Measurements from ENCODE around the gene MEIS2. TPM values are rescaled to one million over a fixed set of nuclear protein-coding genes. Genes with fewer than 3 reads are reported as not detected.
A peak's percentile ranks its signal among the peaks of the same experiment; 100 is the strongest.

Gene MEIS2
- total RNA-seq, 1 donor from 2014 or later, result 17.3 TPM

- DNase-seq (ENCODE audit: low read depth in 2 of 2), result no peak
Measured at GRCh38 chr15:36965570-36966342, 134.6 kb downstream of the MEIS2 start.

DNA sequence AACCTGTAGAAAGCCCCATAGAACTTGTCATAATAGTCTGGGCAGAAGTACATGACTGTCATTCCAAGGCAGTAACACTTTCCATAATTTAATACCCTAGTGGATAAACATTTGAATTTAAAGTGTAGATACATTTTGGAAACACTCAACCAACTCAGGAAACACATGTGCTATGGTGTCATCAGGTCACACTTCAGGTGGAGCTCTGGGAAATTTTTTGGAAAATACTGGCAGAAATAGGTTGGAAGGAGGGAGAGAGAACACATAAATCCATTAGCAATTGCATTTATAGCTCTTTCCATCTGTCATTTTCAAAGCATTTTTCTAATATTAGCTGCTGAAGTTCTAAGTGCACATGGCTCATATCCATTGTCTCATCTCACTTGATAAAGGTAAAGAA, 135.7 kb downstream of the MEIS2 start:
- peak; percentile 9 to 88 for DNase-seq (ENCODE audit: low read depth in 2 of 2)

- no peak for DNase-seq (ENCODE audit: low read depth in 2 of 2)
Measured at GRCh38 chr15:36961956-36962355, 138.4 kb downstream of the MEIS2 start.

DNA sequence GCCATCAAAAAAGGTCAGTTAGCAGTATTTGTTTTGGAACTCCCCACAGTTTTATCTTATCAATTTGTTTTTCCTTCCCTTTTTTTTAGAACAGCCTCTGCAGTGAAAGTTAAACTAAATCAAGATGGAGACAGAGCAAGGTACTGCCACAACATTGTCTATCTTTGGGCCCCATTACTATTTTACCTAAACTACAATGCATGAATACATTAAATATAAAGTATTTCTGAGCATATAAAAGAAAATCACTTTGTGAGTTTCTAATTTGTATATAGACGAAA, 139.5 kb downstream of the MEIS2 start:
- DNase-seq (ENCODE audit: low read depth in 2 of 2), result no peak

GRCh38 chr15:36960179-36960946, 140.0 kb downstream of the MEIS2 start:
- no peak for DNase-seq (ENCODE audit: low read depth in 2 of 2)

- no peak for DNase-seq (ENCODE audit: low read depth in 2 of 2)
Measured at GRCh38 chr15:36959746-36960145, 140.6 kb downstream of the MEIS2 start.

DNA sequence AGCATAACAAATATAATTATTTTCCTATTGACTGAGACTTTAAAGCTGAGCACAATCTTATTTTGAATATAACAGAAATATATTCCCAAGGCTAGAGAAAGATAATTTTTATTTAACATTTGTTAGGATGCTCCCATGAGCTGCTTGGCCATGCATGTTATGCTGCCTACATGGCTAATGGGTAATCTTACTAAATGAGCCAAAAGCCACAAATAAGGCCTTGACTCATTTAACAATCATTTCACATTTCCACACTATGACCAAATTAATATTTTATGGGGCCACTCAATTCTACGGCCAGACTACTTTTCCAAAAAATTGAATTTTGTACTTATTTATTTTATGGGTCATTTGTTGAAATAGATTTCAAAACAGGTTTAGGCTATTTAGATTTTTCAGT, 141.7 kb downstream of the MEIS2 start:
- DNase-seq (ENCODE audit: low read depth in 2 of 2), result no peak

- peak in 1 of 2 donors; percentile 34 for DNase-seq (ENCODE audit: low read depth in 2 of 2)
Measured at GRCh38 chr15:36954486-36954885, 145.9 kb downstream of the MEIS2 start.

GRCh38 chr15:36953346-36953745, 147.0 kb downstream of the MEIS2 start:
- no peak for DNase-seq (ENCODE audit: low read depth in 2 of 2)

GRCh38 chr15:36951731-36952247, 148.6 kb downstream of the MEIS2 start:
- DNase-seq (ENCODE audit: low read depth in 2 of 2), result peak; percentile 75 to 83

- DNase-seq (ENCODE audit: low read depth in 2 of 2), result no peak
Measured at GRCh38 chr15:36950371-36950770, 150.0 kb downstream of the MEIS2 start.

DNA sequence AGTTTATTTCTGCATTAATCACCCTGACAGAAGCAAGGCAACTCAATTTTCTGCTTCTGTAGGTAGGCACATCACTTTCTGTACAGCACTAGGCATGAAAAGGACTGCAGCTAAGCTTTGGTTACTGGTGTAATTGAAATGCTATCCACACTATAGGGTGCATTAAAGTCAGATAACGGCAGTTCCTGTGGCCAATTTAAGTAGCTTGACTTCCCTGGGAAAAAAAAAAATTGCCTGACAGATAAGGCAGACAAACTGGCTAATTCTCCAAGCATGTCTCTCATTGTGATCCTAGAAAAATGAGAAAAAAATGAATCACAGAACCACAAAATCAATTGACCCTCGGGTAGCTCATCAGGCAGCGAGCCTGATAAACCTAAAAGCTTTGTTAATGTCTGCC, 151.4 kb downstream of the MEIS2 start:
- DNase-seq (ENCODE audit: low read depth in 2 of 2), result no peak

DNA sequence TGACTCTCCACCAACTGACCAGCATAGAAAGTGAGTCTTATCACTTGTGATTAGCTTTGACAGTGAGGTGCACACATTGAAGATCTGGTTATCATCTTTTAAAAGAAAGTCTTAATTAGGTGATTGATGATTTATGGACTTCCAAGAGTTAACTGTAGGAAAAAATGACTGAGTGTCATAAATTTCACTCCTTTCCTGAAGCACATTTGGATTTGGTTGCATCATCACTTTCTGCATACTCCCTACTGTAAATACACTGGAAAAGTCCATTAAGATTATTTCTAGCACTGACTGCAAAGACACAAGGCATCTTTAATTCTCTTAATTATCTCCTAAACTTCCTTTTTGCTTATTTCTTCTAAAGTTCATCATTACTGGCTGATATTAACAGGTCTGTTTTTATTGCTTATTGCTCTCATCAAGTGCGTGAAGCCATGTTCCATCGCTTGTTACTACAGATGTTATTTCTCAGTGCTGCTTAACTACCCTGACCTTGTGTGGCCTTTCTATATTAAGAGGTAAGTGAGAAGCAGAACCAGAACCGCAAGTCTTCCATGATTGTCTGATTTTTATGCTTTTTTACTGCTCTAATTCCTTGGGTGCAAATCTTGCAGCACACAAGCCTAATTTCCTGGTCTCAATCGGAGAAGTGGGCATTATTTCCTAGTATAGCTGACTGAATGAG, 153.2 kb downstream of the MEIS2 start:
- DNase-seq (ENCODE audit: low read depth in 2 of 2), result no peak

DNA sequence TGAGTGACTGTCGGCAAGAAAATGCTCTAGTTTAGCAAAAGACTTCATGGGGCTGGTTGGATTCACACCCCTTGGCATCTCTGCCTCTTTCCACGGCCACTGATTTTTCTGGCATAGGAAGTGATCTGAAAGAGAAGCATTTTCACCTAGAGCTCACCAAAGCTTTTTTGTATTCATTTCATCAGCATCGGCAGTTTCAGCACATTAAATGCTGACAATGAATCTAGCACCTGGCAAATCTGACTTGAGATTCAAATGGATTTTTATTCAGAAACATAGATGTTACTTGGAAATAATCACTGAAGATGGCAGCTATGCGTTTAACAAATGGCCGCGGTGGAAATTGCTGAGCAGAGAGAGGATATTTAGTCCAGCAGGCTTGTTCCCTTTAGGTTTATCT, 155.9 kb downstream of the MEIS2 start:
- DNase-seq (ENCODE audit: low read depth in 2 of 2), result no peak

GRCh38 chr15:36943508-36944361, 156.6 kb downstream of the MEIS2 start:
- DNase-seq (ENCODE audit: low read depth in 2 of 2), result peak; percentile 32 to 60

GRCh38 chr15:36942248-36942827, 158.0 kb downstream of the MEIS2 start:
- no peak for DNase-seq (ENCODE audit: low read depth in 2 of 2)

- DNase-seq (ENCODE audit: low read depth in 2 of 2), result no peak
Measured at GRCh38 chr15:36941798-36942197, 158.6 kb downstream of the MEIS2 start.

- peak; percentile 16 to 91 for DNase-seq (ENCODE audit: low read depth in 2 of 2)
Measured at GRCh38 chr15:36940636-36941260, 159.6 kb downstream of the MEIS2 start.

- no peak for DNase-seq (ENCODE audit: low read depth in 2 of 2)
Measured at GRCh38 chr15:36940219-36940618, 160.1 kb downstream of the MEIS2 start.

GRCh38 chr15:36938764-36939163, 161.6 kb downstream of the MEIS2 start:
- no peak for DNase-seq (ENCODE audit: low read depth in 2 of 2)
